AG04449 (cell line): ENCODE data around the gene NFIL3.
A peak's percentile ranks its signal among the peaks of the same experiment; 100 is the strongest.

Source experiments
- CTCF ChIA-PET: fragments of 350-600 bp; formaldehyde crosslinking; extraction: SDS; loops from one replicate; lab custom pipeline; 2021; ENCODE audit warnings: antibody characterized with exemption; lab: Yijun Ruan, JAX
- POLR2A ChIA-PET: fragments of 400-600, 350-600 bp; formaldehyde crosslinking; extraction: SDS; loops from one replicate; lab custom pipeline; 2020; ENCODE audit warnings: antibody characterized with exemption, inconsistent platforms; lab: Yijun Ruan, JAX
- DNase-seq: peaks from one replicate; pipeline ENCODE4 v3.0.0-alpha.2; 2010; ENCODE audit warnings: low read depth, low spot score
- H3K4me3 ChIP-seq: 2 replicates; pipeline ENCODE4 v1.5.1; 2011; ENCODE audit warnings: low read depth, mild to moderate bottlenecking, control low read depth, low read length
- TF ChIP-seq, protein P1 (sequence below): IDR thresholded peaks from one replicate; pipeline ENCODE4 v1.5.1; 2011; ENCODE audit warnings: mild to moderate bottlenecking, moderate library complexity, low read length, control low read depth, inconsistent platforms; ENCODE audit not compliant: insufficient read depth; ENCODE audit errors: missing control alignments

NFIL3 gene

DNA sequence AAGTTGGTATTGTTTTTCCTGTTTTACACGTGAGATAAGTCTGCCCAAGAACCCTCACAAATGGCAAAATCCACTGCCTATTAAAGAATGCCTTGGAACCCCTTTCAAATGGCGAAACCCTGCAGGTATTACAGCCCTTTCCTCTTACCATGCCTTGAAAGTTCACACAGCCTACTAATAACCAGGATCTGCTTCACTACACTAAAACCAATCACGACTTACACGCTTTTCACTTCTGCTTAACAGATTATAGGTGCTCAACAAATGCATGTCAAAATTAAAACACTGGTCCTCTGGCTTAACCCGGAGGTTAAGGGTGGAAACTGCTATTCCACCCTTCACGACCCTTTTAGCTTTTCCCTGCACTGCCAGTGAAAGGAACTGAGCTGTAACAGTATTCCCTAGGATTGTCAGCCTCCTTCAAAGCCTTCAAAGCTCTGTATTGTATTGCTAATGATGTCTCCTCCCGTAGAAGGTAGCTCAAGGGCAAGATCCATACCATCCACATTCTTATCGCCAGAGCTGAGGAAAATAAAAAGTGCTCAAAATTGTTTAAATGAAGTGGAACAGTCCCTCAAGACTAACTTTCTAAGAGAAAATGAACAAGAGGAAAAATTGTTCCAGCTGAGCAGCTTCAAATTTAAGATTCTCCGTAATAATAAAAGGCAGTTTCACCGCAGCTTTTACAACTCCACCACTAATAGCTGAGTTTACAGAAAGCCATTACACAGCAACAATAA, 62.9 kb downstream of the NFIL3 start:
- POLR2A ChIA-PET, result no interaction called here
- no peak for DNase-seq
- H3K4me3 ChIP-seq, result peak overlapping the region; percentile 87
- CTCF ChIA-PET, result interaction anchor here (0.7 to 1.0 kb wide), 3 partner anchors 65 to 325 kb away, joined by 3 read pairs; no protein-coding TSS in a partner anchor
- TF ChIP-seq, protein P1, sequence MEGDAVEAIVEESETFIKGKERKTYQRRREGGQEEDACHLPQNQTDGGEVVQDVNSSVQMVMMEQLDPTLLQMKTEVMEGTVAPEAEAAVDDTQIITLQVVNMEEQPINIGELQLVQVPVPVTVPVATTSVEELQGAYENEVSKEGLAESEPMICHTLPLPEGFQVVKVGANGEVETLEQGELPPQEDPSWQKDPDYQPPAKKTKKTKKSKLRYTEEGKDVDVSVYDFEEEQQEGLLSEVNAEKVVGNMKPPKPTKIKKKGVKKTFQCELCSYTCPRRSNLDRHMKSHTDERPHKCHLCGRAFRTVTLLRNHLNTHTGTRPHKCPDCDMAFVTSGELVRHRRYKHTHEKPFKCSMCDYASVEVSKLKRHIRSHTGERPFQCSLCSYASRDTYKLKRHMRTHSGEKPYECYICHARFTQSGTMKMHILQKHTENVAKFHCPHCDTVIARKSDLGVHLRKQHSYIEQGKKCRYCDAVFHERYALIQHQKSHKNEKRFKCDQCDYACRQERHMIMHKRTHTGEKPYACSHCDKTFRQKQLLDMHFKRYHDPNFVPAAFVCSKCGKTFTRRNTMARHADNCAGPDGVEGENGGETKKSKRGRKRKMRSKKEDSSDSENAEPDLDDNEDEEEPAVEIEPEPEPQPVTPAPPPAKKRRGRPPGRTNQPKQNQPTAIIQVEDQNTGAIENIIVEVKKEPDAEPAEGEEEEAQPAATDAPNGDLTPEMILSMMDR, result no peak

- ChIA-PET POLR2A (no interaction called here), CTCF (interaction anchor here (1.0 kb wide), 1 partner anchor 10 kb away, joined by 4 read pairs; no protein-coding TSS in a partner anchor)
- DNase-seq, result no peak
- TF ChIP-seq, protein P1, result no peak
- no peak overlapping the region; the same call in 1 of the 2 replicates for H3K4me3 ChIP-seq
These were observed 63.7 kb downstream of the NFIL3 start for GRCh38 chr9:91359734-91360470.

GRCh38 chr9:91359083-91359482, 64.5 kb downstream of the NFIL3 start:
- DNase-seq, result no peak
- ChIA-PET CTCF (interaction anchor here (1.0 to 1.6 kb wide), 2 partner anchors 9 to 444 kb away, joined by 3 to 4 read pairs; no protein-coding TSS in a partner anchor), POLR2A (no interaction called here)
- H3K4me3 ChIP-seq, result no peak overlapping the region
- TF ChIP-seq, protein P1, result no peak
